HepG2 (cell line): ENCODE data around the gene OVOL2. TPM values are rescaled to one million over a fixed set of nuclear protein-coding genes. Genes with fewer than 3 reads are reported as not detected.

Experiments used
- ATAC-seq: fragments of 200-7000 bp; cut with Tn5 transposase; 3 replicates; pipeline ENCODE4 v1.9.1; 2020; ENCODE audit warnings: mild to moderate bottlenecking, moderate library complexity
- BruUV-seq: library from RNA; stranded (reverse); fragments of 400-500 nt; replicated peaks from 2 replicates; lab custom pipeline; 2021; lab: Mats Ljungman, UMichigan
- CTCF ChIA-PET: fragments of 300-600 bp; formaldehyde crosslinking; extraction: SDS; loops from one replicate; lab custom pipeline; 2021; ENCODE audit warnings: low total read pairs, inconsistent platforms, low intra/inter-chr PET ratio; lab: Yijun Ruan, JAX
- POLR2A ChIA-PET: fragments of 350-600 bp; sonication (Branson Sonifier 250); formaldehyde crosslinking; loops from one replicate; lab custom pipeline; 2020; ENCODE audit warnings: antibody characterized with exemption, inconsistent platforms; lab: Yijun Ruan, JAX
- DNase-seq: peaks from one replicate; pipeline ENCODE4 v3.0.0-alpha.2; 2015; ENCODE audit warnings: low spot score
- FAIRE-seq: peaks from 3 replicates; lab custom pipeline; 2011; peaks lifted over from hg19 to GRCh38; lab: Jason Lieb, UNC
- H2AFZ ChIP-seq: one replicate; pipeline ENCODE4 v1.6.1; 2011; ENCODE audit warnings: low read length, inconsistent platforms
- H3K27ac ChIP-seq: fragments of 300-600 bp; 3 replicates; pipeline ENCODE4 v1.8.0; 2011; ENCODE audit warnings: mixed run types, mild to moderate bottlenecking, mixed read lengths, low read length, inconsistent platforms; ENCODE audit not compliant: insufficient read depth; ENCODE audit errors: extremely low read length
- H3K27me3 ChIP-seq, 2 experiments: fragments of 200-600 bp in 1 of 2; 2 replicates in 1 of 2; 3 replicates in 1 of 2; pipeline versions ENCODE4 v1.6.0 to v1.8.0; 2011; ENCODE audit warnings: low read length in 2 of 2, mild to moderate bottlenecking in 2 of 2, moderate library complexity in 2 of 2, inconsistent platforms in 1 of 2; ENCODE audit not compliant: insufficient read depth in 2 of 2, control insufficient read depth in 1 of 2
- H3K36me3 ChIP-seq, 2 experiments: fragments of 200-600 bp in 1 of 2; replicated peaks in 1 of 2; 2 replicates in 1 of 2; 3 replicates in 1 of 2; pipeline versions ENCODE4 v1.5.1 to v1.8.0; 2011; ENCODE audit warnings: low read length in 2 of 2, inconsistent platforms in 1 of 2; ENCODE audit not compliant: insufficient read depth in 2 of 2, control insufficient read depth in 1 of 2
- H3K4me1 ChIP-seq: 2 replicates; pipeline ENCODE4 v1.5.1; 2012; ENCODE audit warnings: low read length, inconsistent platforms; ENCODE audit not compliant: insufficient read depth
- H3K4me2 ChIP-seq: 2 replicates; pipeline ENCODE4 v1.6.0; 2011; ENCODE audit warnings: low read depth, low read length, inconsistent platforms
- H3K4me3 ChIP-seq, 3 experiments: fragments of 200-600 bp in 1 of 3; sonication (generic), shearing (Covaris generic) in 1 of 3; replicated peaks in 1 of 3; 2 replicates each; pipeline ENCODE4 v1.5.1; 2011 to 2016; ENCODE audit warnings: low read length in 3 of 3, inconsistent platforms in 2 of 3, low read depth in 2 of 3, mild to moderate bottlenecking in 2 of 3, control low read depth in 1 of 3, mixed read lengths in 1 of 3; ENCODE audit not compliant: insufficient read depth in 1 of 3
- H3K79me2 ChIP-seq: one replicate; pipeline ENCODE4 v1.6.1; 2011; ENCODE audit warnings: low read length, inconsistent platforms; ENCODE audit not compliant: insufficient read depth
- H3K9ac ChIP-seq: 2 replicates; pipeline ENCODE4 v1.6.0; 2011; ENCODE audit warnings: mild to moderate bottlenecking, low read depth, low read length, inconsistent platforms; ENCODE audit not compliant: insufficient read depth
- H3K9me3 ChIP-seq: 2 replicates; pipeline ENCODE4 v1.5.1; 2012; ENCODE audit warnings: mild to moderate bottlenecking, low read length
- H4K20me1 ChIP-seq: 2 replicates; pipeline ENCODE4 v1.6.0; 2011; ENCODE audit warnings: inconsistent platforms, mild to moderate bottlenecking, low read length, moderate library complexity; ENCODE audit not compliant: insufficient read depth
- ADNP ChIP-seq: sonication (generic); formaldehyde crosslinking; IDR thresholded peaks from 2 replicates; pipeline ENCODE4 v1.4.0; 2020; ENCODE audit warnings: missing genetic modification reagents
- KAT2B ChIP-seq: fragments of 150-350 bp; IDR thresholded peaks from 2 replicates; pipeline ENCODE4 v1.6.1; 2014; ENCODE audit warnings: low read depth, low read length, borderline replicate concordance
- KDM1A ChIP-seq: IDR thresholded peaks from 2 replicates; pipeline ENCODE4 v1.6.1; 2016; ENCODE audit warnings: missing compliant biosample characterization
- MBNL3 ChIP-seq: fragments of 250-450 bp; sonication (Bioruptor Pico); conservative IDR thresholded peaks from 2 replicates; pipeline ENCODE4 v1.8.0; 2022; ENCODE audit warnings: mild to moderate bottlenecking, inconsistent platforms
- MTA3 ChIP-seq: sonication (generic); formaldehyde crosslinking; IDR thresholded peaks from 2 replicates; pipeline ENCODE4 v1.4.0; 2020; ENCODE audit warnings: missing genetic modification reagents
- MXD1 ChIP-seq: sonication (generic); formaldehyde crosslinking; IDR thresholded peaks from 2 replicates; pipeline ENCODE4 v1.4.0; 2020; ENCODE audit warnings: mild to moderate bottlenecking, missing genetic modification reagents
- NR0B2 ChIP-seq: sonication (generic); formaldehyde crosslinking; IDR thresholded peaks from 2 replicates; pipeline ENCODE4 v1.4.0; 2020; ENCODE audit warnings: mild to moderate bottlenecking, missing genetic modification reagents
- RCOR2 ChIP-seq: IDR thresholded peaks from 2 replicates; pipeline ENCODE4 v1.6.1; 2016; ENCODE audit warnings: missing biosample characterization, missing genetic modification reagents
- RFXAP ChIP-seq: sonication (generic); formaldehyde crosslinking; IDR thresholded peaks from 2 replicates; pipeline ENCODE4 v1.4.0; 2020; ENCODE audit warnings: missing genetic modification reagents, borderline replicate concordance
- SP1 ChIP-seq, 2 experiments: fragments of 450-650 bp in 1 of 2; sonication (generic) in 1 of 2; formaldehyde crosslinking in 1 of 2; IDR thresholded peaks; 2 replicates each; pipeline versions ENCODE4 v1.4.0 to v1.6.1; 2016 to 2020; ENCODE audit warnings: missing genetic modification reagents in 1 of 2
- ZBTB3 ChIP-seq: sonication (generic); formaldehyde crosslinking; IDR thresholded peaks from 2 replicates; pipeline ENCODE4 v1.4.0; 2020; ENCODE audit warnings: low read depth, mild to moderate bottlenecking, moderate library complexity, missing genetic modification reagents, borderline replicate concordance
- ZNF143 ChIP-seq: sonication (generic); formaldehyde crosslinking; IDR thresholded peaks from 2 replicates; pipeline ENCODE4 v1.4.0; 2020; ENCODE audit warnings: missing genetic modification reagents
- ZNF207 ChIP-seq: fragments of 450-650 bp; IDR thresholded peaks from 2 replicates; pipeline ENCODE4 v1.6.1; 2016; ENCODE audit warnings: antibody characterized with exemption, borderline replicate concordance
- ZNF264 ChIP-seq: sonication (generic); formaldehyde crosslinking; IDR thresholded peaks from 2 replicates; pipeline ENCODE4 v1.4.0; 2020; ENCODE audit warnings: missing genetic modification reagents
- ZNF34 ChIP-seq: sonication (generic); formaldehyde crosslinking; IDR thresholded peaks from 2 replicates; pipeline ENCODE4 v1.4.0; 2020; ENCODE audit warnings: mild to moderate bottlenecking, missing genetic modification reagents, borderline replicate concordance
- ZNF652 ChIP-seq: IDR thresholded peaks from 2 replicates; pipeline ENCODE4 v1.6.1; 2016; ENCODE audit warnings: low read depth, borderline replicate concordance
- ZNF768 ChIP-seq: sonication (generic); formaldehyde crosslinking; IDR thresholded peaks from 2 replicates; pipeline ENCODE4 v1.4.0; 2020; ENCODE audit warnings: missing genetic modification reagents
- ZNF850 ChIP-seq: sonication (generic); formaldehyde crosslinking; conservative IDR thresholded peaks from 2 replicates; pipeline ENCODE4 v1.9.0; 2021; ENCODE audit warnings: mild to moderate bottlenecking, missing genetic modification reagents
- ZNF878 ChIP-seq: sonication (generic); formaldehyde crosslinking; IDR thresholded peaks from 2 replicates; pipeline ENCODE4 v1.8.1; 2023; ENCODE audit warnings: mild to moderate bottlenecking, missing genetic modification reagents, moderate library complexity
- ZSCAN20 ChIP-seq: sonication (generic); formaldehyde crosslinking; IDR thresholded peaks from 2 replicates; pipeline ENCODE4 v1.4.0; 2020; ENCODE audit warnings: missing genetic modification reagents, mild to moderate bottlenecking, borderline replicate concordance
- WGBS: methylation state at CpG from one replicate; pipeline ENCODE4 v1.1.6; 2017; ENCODE audit warnings: low lambda C conversion rate; 5-methylcytosine and 5-hydroxymethylcytosine counted together
- in situ Hi-C: cut with HindIII; loops from 2 replicates; pipeline ENCODE4 v1.10.0; 2017; ENCODE audit warnings: low pct_unique_long_range_greater_than_20kb; ENCODE audit not compliant: extremely low pct_ligation_motif_present
- intact Hi-C: fragments of 100-400 bp; cut with micrococcal nuclease; formaldehyde crosslinking; loops from one replicate; pipeline ENCODE4 v1.10.0; 2022; ENCODE audit not compliant: unreplicated experiment
- polyA plus RNA-seq, 8 experiments: library from polyadenylated mRNA; depleted of rRNA in 3 of 8; stranded (reverse) in 7 of 8; unstranded in 1 of 8; fragments of >200 nt; fragmentation: Illumina TruSeq in 4 of 8; extraction: Trizol in 4 of 8; gene quantifications; 2 replicates each; pipeline versions ENCODE4 v1.2.1 to v1.2.3, GENCODE V29; 2011 to 2016; ENCODE audit warnings: low read depth in 4 of 8, missing spikeins in 1 of 8, mixed read lengths in 1 of 8; ENCODE audit not compliant: insufficient read depth in 1 of 8
- total RNA-seq, 5 experiments: library from RNA; depleted of rRNA; stranded (reverse); fragments of >200 nt; fragmentation: Illumina TruSeq; extraction: Trizol; gene quantifications; 2 replicates each; pipeline ENCODE4 v1.2.3, GENCODE V29; 2016; ENCODE audit warnings: low read depth in 1 of 5

The OVOL2 gene
- total and polyA plus RNA-seq, 2 of the 13 experiments (the other 11 are each of a cell fraction or from before 2014, with no cell fraction given), result 0.20 to 0.31 TPM

GRCh38 chr20:17987988-17988387 lies 69.7 kb downstream of the OVOL2 start:
- no peak for TF ChIP-seq ZNF768 (CRISPR knock-in tag)
- no peak for TF ChIP-seq RCOR2 (CRISPR knock-in tag)
- TF ChIP-seq ZNF878 (CRISPR knock-in tag), result 0 out of 2 replicates have a peak, but pooled peaks have one; percentile 58
- TF ChIP-seq ZNF652, result no peak
- no peak for TF ChIP-seq RFXAP (CRISPR knock-in tag)
- TF ChIP-seq MTA3 (CRISPR knock-in tag), result no peak
- in situ Hi-C loops (no loop called here), intact Hi-C loops (no loop called here)
- DNase-seq (no peak), FAIRE-seq (no peak), ATAC-seq (no peak)
- no TSS peak for BruUV-seq
- Histone ChIP-seq H3K4me1 (peaks cover 36% of the 10 kb centered on the region), H3K27ac (no peak overlapping the region), H3K36me3 (peaks cover 14 to 59% of the 10 kb centered on the region in 2 experiments), H3K9ac (no peak overlapping the region), H3K4me2 (no peak overlapping the region), H3K27me3 (no peaks in the 10 kb centered on the region), H3K4me3 (no peak overlapping the region), H2AFZ (no peak overlapping the region), H3K79me2 (peaks cover 53% of the 10 kb centered on the region), H4K20me1 (no peaks in the 10 kb centered on the region), H3K9me3 (no peaks in the 10 kb centered on the region)
- POLR2A ChIA-PET, result no interaction called here
- 100% methylated on average over 3 of the region's 3 CpGs for WGBS
- CTCF ChIA-PET, result no interaction called here

- Histone ChIP-seq H2AFZ (no peak overlapping the region), H4K20me1 (no peaks in the 10 kb centered on the region), H3K36me3 (peaks cover 14 to 70% of the 10 kb centered on the region in 2 experiments), H3K9ac (peak overlapping the region; percentile 2; the same call in 1 of the 2 replicates), H3K79me2 (peaks cover 68% of the 10 kb centered on the region), H3K9me3 (no peaks in the 10 kb centered on the region), H3K27me3 (no peaks in the 10 kb centered on the region), H3K4me2 (peak overlapping the region; percentile 52), H3K4me3 (no peak overlapping the region; a peak in 1 of 6 replicates), H3K27ac (peak overlapping the region; percentile 51), H3K4me1 (peaks cover 38% of the 10 kb centered on the region)
- 31% methylated on average over 7 of the region's 7 CpGs for WGBS
- ATAC-seq (peak; percentile 99), DNase-seq (peak; percentile 98), FAIRE-seq (peak; percentile 87)
- CTCF ChIA-PET, result interaction anchor here (0.8 kb wide), 1 partner anchor 10 kb away, joined by 4 read pairs; no protein-coding TSS in a partner anchor
- POLR2A ChIA-PET, result interaction anchor here (0.7 to 3.9 kb wide), 12 partner anchors 12 to 415 kb away, joined by 3 to 34 read pairs (median 4); partner anchors contain the start of genes DSTN, MGME1, RRBP1 and SNX5
- intact Hi-C loops, result loop anchor here (1.0 kb wide), 1 partner anchor 17 kb away; the partner anchor contains the start of gene SNX5
- BruUV-seq, result no TSS peak
- in situ Hi-C loops, result no loop called here
- TF ChIP-seq ZNF207 (no peak), ZNF34 (CRISPR knock-in tag) (no peak), ADNP (CRISPR knock-in tag) (no peak), ZNF143 (no peak), NR0B2 (no peak), MXD1 (CRISPR knock-in tag) (no peak), MBNL3 (no peak), ZSCAN20 (no peak), ZNF850 (CRISPR knock-in tag) (no peak), ZBTB3 (CRISPR knock-in tag) (no peak), KAT2B (no peak), ZNF264 (CRISPR knock-in tag) (peak; percentile 98), KDM1A (CRISPR knock-in tag) (peak; percentile 88), SP1 (IDR thresholded peaks at IDR 0.05) (no peak), SP1 (CRISPR knock-in tag; IDR thresholded peaks at IDR 0.05) (peak; percentile 52)
These were observed 72.2 kb downstream of the OVOL2 start for GRCh38 chr20:17985388-17986018.
